SHP77 treated with DMSO at 0.1 percent for 48 hours (cell line): Measurements from ENCODE around the gene PIGA.

Experiments
- DNase-seq: peaks from one replicate; lab custom pipeline; 2025; lab: John Stamatoyannopoulos, UW

PIGA gene

GRCh38 chrX:15335135-15336022 lies at the start of gene PIGA:
Gene PIGA (minus strand): TSS chrX:15335523. CDS start chrX:15331930, 3,593 bp downstream.
- DNase-seq: peak; percentile 84

- no peak for DNase-seq
Observed at GRCh38 chrX:15384304-15384703, 49.0 kb upstream of the PIGA start, which contains the start of gene VEGFD. Gene VEGFD (minus strand): TSS chrX:15384413. CDS start chrX:15383946, 467 bp downstream.

DNA sequence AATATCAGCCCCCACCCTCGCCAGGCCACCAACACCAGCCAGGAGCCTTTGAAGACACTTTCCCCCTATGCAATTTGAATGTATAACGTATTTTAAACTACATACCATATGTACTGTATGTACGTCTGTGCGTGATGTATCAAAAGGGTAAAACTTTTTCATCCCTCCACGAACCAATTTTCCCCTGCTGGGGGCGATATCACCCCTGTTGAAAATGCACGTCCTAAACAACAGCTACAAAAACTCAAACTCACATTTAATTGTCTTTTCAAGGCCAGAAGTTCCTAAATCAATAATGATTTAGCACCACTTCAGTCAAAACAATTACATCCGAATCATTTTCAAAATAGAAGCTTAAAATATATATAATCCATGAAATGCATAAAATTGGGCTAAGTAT lies 47.5 kb upstream of the PIGA start:
- DNase-seq: no peak

- no peak for DNase-seq
Observed at GRCh38 chrX:15376956-15377355, 41.6 kb upstream of the PIGA start.

GRCh38 chrX:15373976-15374375 lies 38.7 kb upstream of the PIGA start:
- DNase-seq: no peak

- no peak for DNase-seq
Observed at GRCh38 chrX:15366506-15367352, 31.4 kb upstream of the PIGA start.

GRCh38 chrX:15359701-15360100 lies 24.4 kb upstream of the PIGA start:
- DNase-seq: no peak

DNA sequence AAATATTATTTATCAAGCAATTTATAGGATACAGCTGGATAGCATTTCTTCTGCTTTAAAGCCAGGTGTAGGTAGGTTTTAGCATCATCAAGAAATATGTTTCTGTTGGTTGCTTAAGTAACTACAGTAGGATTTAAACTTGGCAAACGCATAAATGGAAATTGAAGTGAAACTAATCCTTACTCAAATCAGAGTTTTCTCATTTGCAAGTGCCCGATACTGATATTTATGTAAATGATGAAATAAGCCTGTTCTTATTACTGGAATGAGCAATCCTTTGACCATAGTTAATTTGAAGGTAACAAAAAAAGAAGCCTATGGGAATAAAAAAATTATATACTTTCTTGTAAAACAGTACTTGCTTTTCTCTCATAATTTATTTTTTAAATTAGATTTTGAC lies 23.2 kb upstream of the PIGA start:
- no peak for DNase-seq

- DNase-seq: no peak
Observed at GRCh38 chrX:15356444-15356843, 21.1 kb upstream of the PIGA start.

DNA sequence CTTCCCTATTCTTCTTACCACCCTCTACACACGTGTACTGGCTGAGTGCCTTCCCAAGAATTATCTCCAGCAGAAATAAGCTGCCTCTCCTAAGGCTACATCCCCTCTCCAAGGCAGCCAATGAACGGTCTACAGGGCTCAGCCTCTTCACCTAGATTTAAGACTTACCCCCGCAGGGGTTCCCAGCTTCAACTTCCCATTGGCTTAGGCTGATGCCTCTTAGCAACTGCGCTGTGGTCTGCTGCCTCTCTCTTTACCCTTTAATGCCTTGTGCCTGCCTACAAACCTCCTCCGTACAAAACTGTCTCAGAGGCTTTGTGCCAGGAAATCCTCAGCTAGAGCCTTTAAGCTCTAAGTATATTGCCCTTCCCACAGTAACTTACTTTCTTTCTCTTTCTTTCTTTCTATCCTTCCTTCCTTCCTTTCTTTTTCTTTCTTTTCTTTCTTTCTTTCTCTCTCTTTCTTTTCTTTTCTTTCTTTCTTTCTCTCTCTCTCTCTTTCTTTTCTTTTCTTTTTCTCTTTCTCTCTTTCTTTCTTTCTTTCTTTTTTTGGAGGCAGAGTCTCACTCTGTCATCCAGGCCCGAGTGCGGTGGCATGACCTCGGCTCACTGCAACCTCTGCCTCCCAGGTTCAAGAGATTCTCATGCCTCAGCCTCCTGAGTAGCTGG lies 15.1 kb upstream of the PIGA start:
- DNase-seq: no peak

DNA sequence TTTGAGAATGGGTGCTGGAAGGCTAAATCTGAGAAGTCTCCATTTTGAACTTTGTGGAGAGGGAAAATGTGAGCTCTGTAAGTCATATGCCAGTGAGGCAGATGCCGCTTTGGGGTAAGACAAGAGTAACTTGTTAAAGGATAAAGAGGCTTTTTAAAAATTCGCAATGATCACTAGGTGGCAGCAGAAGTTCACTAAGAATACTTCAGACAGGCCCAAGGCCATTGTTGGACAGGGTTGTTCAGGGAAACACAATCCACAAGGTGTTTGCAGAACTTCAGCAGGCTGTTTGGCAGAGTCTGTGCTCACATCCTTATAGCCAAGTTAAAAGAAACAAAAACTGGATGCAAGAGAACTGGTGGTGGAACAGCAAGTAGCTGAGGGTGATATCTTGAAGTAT lies 13.7 kb upstream of the PIGA start:
- peak; percentile 0 for DNase-seq

DNA sequence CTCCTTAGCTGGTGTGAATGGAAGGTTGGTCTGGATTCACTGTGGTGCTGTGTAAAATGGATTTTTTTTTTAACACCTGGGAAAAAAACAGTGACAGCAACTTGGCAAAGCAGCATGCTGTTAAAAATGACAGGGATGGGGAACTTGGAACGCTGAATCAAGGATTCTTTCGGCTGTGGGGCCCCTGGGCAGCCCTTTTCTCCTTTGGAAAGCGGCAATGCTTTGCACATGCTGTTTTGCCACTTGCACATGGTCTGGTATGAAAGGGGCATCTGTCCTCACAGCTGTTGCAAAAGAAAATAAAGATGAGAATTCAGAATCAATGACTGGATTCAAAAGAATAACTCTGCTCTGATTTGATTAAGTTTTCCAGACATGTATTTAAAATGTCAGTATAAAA lies 10.7 kb upstream of the PIGA start:
- DNase-seq: no peak

- no peak for DNase-seq
Observed at GRCh38 chrX:15344106-15344505, 8.8 kb upstream of the PIGA start.

GRCh38 chrX:15343075-15343476 lies 7.8 kb upstream of the PIGA start:
- DNase-seq: no peak

DNA sequence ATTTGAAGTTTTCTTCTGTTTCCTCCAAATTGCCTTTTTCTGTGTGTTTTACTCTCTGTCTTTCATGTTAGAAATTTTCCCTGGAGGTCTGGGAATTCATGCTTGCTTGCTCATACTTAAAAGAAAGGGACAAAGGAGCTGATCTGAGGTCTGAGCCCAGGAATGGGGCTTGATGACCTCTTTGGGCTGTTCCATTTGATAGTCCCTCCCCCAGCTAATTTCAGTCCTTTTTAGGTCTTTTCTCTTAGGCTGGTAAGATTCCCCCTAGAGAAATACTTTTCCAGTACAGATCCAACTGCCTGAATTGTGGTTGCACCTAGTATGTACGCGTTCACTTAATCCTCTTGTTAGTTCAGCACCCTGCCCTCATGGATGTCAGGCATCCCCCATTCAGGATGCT lies 5.5 kb upstream of the PIGA start:
- no peak for DNase-seq

GRCh38 chrX:15336023-15336413 lies 695 bp upstream of the PIGA start:
- DNase-seq: peak; percentile 8

DNA sequence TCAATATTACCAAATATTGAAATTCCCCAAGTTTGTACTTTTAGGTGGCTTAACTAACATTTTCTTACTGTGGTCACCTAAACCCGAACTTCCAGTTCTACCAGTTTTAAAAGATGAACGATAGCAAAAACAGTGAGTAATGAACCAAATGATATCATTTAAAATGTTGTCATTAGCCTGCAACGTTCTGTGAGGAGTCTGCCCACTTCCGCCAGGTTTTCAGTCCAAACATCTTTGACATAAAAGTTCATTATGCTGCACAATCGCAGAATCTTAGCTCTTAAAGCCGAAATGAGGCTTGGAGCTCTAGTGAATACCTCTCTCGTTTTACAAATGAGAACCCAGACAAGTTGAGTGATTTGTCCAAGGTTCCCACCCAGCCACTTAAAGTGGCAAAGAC lies 762 bp downstream of the PIGA start:
- no peak for DNase-seq

GRCh38 chrX:15328821-15329220 lies 6.5 kb downstream of the PIGA start:
- DNase-seq: no peak

DNA sequence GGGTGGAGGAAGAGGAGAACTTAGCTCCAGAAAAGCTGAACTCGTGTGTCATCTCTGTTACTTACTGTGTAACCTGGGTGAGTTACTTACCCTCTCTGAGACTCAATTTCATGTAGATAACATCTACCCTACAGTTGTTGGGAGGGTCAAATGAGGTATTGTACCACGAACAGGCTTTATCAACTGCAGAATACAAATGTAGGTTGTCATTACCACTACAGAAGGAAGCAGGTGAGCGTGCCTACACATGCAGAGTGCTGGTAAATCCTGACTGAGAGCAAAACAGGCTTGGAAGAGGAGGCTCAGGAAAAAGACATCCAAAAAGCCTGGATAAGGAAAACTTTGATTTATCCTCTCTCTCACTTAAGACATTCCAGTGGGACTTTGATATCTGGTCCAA lies 7.2 kb downstream of the PIGA start:
- no peak for DNase-seq

DNA sequence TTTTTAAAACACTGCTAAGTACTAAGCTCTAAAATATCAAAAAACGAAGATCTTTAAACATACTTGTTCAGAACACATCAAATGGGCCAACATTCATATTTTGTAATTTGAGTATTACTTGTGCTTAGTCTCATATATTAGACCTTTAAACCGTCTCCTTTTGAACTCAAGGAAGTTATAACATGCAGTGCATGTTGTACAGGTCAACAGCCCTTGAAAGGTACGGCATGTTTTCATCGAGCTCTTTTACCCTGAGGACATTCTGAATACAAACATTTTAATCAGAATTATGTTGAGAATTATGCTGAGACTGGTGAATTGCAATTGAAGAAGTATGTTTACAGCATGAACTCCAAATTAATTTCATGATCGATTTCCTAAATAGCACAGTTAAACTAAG lies 12.9 kb downstream of the PIGA start:
- DNase-seq: no peak

GRCh38 chrX:15322072-15322471 lies 13.3 kb downstream of the PIGA start:
- DNase-seq: no peak

- no peak for DNase-seq
Observed at GRCh38 chrX:15321447-15321846, 13.9 kb downstream of the PIGA start.
